HG03108 (cell line): Measurements from ENCODE around the gene PTPN14.

Source experiments
- ATAC-seq: cut with Tn5 transposase; IDR thresholded peaks from one replicate; pipeline ENCODE4 v1.9.1; 2021; ENCODE audit warnings: moderate library complexity; ENCODE audit not compliant: unreplicated experiment

The PTPN14 gene

GRCh38 chr1:214458541-214458940 is 92.9 kb downstream of the PTPN14 start:
- no peak for ATAC-seq

DNA sequence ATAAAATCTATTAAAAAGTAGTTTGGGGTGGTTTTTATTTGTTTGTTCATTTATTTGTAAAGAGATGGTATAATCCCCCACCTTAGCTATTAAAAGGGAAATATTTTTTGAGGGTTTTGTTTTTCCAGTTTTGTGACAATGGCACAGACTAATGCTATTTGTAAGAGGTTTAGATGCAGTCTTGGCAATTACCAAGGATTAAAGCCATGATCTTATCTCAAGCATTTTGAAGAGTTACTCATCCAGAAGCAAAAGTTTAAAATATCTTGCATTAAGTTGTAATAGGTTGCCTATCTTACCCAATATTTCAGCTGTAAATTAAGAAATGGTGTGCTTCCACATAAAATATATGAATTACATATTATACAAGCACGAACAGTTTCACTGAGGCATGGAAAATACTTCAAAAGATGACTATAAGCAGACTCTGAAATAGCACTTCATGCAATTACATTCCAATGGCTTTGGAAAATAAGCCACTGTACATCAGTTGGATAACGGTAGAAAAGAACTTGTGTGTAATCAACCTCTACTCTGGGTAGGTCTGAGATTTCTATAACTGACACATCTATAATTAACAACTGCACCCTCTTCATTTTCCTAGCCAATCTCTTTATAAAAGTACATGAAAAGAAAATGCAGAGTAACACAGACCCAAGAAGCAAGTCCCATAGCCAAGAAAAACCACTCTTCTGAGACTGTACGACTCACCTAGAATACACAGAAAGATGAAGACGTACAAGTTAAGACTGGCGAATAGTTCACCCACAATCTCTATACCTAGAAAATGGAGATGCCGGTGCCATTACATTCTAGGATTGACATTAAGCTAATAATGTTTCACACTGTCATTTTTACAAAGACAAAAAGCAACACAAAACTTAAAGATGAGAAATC is 95.2 kb downstream of the PTPN14 start:
- no peak for ATAC-seq

DNA sequence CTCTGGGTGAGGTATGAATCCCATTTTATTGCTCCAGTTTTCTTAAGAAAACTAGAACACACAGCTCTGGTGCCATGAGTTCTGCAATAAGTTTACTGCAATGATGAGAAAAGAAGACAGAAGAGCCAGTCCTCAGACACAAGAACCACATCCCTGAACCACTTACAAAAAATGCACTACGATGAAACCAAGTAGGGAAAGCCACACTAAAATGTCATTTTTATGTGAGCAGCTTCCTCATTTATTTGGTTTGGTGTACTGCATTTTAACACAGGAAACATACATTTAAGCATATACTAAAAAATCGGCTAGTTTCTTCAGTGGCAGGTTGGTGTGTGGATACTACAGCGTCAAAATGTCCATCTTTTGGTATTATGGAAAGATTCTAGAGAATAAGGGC is 95.9 kb downstream of the PTPN14 start:
- no peak for ATAC-seq

DNA sequence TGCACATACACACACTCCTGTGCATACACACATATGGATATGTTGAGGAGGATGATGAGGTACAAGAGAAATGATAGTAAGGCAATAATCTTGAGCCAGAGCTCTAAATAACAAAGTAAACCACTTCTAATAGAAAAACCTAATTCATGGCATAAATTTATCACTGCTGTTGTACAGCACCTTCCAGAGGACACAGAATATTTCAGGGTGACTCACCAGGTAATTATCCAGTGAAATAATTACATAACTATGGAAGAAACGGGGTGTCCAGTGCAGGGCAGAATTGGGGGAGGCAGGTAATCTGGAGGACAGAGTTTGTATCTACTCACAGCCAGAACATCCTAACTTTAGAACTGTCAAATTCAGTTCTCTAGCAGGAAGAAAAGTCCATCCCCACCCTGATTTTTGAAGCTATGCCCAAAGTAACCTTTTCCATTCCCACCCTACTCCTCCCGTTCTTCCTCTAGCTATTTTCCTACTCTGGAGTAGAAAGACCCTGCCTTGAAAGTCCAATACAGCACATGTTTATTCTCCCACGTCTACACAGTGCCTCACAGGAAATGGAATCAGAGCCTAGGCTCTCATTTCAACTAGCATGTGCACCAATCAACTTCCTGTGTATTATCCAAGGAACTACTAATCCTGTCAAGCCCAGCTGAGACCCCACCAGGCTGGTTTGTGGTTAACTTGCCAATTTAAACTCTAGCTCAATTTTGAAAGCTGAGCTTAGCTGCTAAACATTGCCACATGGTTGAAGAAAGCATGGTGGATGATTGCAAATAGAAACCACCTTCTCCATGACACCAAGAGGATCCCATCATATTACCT is 96.6 kb downstream of the PTPN14 start:
- ATAC-seq, result no peak

DNA sequence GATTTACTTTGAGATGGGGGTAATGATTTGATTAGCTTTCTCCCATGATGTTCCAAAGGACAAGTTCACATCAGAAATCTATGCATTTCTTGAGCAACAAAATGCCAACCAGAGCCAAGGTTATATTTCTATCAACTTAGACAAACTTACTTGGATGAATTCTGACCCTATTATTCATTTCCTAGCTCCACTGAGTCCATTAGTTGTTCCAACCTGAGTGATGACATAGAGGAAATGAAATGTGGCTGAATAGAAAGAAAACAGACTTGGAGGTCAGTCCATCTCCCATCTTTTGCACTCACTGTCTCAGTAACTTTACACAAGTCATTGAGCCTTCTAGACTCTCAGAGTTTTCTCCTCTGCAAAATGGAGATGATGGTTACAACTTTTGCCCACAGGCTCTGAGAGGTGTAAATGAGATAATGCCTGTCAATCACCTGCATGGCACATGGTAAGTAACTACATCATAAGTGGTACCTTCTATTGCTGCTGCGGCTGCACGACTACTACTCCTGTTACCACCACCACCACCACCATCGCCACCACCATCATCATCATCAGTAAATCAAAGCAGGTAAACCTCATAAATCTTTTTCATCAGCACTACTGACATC is 98.2 kb downstream of the PTPN14 start:
- no peak for ATAC-seq

DNA sequence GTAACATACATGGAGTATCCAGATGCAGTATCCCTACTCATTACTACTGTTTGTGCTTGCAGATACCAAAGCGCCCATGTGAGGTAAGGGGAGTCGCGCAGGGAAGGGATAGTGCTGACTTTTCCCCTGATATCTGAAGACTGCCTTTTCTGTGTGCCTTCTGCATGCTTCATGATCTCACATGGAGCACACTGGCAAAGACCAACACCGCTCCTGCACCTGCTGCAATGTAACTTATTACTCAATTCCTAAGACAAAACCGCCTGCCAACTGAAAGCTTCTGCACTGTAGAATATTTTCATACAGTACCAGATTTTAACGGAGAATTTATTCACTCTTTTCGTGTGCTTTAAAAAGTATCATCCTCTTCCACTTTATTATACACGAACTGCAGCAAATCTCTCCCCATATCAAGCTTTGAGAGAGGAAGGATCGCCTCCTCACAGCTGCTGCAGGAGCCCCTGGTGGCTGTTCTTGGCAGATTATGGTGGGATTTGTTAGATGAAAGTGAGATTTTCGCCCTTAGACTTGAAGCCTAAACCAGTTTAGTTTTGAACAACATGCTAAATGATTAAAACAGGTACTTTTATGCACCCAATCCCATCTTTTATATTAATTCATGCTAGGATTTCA is 99.1 kb downstream of the PTPN14 start:
- ATAC-seq, result no peak

- no peak for ATAC-seq
Observed at GRCh38 chr1:214451596-214451995, 99.8 kb downstream of the PTPN14 start.

GRCh38 chr1:214449371-214449770 is 102.0 kb downstream of the PTPN14 start:
- no peak for ATAC-seq

GRCh38 chr1:214448536-214448935 is 102.9 kb downstream of the PTPN14 start:
- no peak for ATAC-seq

- no peak for ATAC-seq
Observed at GRCh38 chr1:214447557-214447871, 103.9 kb downstream of the PTPN14 start.

GRCh38 chr1:214446772-214447556 is 104.4 kb downstream of the PTPN14 start:
- ATAC-seq, result no peak

GRCh38 chr1:214445831-214446614 is 105.4 kb downstream of the PTPN14 start:
- no peak for ATAC-seq

GRCh38 chr1:214445199-214445598 is 106.2 kb downstream of the PTPN14 start:
- no peak for ATAC-seq

DNA sequence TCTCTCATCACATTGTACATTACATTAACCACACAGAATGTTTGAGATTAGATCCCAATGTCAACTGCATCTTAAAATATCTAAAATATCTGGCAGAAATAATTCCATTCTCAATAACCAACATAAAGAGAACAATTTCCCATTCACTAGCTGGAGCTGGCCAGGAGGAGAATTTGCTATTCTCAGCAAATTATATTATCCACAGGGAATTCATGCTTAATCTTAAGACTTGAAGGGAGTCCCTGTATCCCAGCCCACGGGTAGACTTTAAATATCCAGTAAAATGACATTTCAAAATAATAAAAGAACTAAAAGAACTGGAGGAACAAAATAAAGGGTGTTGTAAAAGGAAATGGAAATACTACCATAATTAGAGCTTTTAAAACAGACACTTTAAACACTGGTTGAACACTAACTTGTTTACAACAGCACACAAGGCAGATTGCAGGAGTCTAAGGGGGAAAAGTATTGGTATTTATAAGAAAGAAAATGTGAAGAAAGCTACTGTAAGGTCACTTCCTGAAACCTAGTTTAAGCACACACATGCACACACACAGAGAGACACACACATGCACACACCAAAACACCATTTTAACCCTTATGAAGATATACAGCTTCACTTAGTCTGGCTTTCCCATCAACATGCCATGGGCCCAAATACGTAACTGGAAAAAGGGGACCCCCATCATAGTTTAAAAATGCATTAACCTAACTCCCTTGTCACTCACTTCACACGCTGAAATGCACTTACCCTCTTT is 107.0 kb downstream of the PTPN14 start:
- no peak for ATAC-seq

GRCh38 chr1:214441119-214441518 is 110.3 kb downstream of the PTPN14 start:
- ATAC-seq, result no peak

- no peak for ATAC-seq
Observed at GRCh38 chr1:214440219-214440965, 111.0 kb downstream of the PTPN14 start.

DNA sequence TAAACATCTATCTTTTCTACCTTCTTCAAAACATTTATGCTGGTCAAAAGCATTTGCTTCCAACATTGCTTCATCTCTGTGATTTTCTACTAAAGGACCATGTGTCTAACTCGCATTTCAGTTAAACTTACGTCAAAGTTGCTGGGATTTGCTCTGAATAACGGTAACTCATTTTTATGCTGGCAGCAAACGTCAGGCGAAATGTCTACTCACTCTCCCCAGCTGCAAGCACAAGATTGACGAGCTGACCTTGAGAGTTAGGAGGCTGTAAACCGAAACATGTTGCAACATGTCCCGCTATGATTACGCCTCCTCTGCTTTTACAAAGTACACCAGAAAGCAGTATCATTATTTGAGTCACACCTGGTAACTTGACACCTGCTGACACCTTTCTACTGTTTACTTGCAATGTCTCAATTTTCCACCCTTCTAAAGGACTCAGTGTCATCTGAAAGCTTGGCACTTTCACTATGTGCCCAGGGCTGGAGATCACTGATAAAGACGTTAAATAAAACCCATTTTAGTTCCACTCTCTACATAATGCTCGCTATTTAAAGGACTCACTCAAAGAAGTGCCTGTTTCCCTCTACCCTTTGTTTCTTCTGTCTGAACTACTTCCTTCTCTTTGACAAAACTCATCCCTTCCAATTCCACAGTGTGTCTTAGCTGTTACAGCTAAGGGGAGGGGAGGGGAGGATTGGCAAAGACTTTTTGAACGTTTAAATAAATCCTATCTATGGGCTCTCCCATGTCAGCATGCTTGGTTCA is 111.9 kb downstream of the PTPN14 start:
- ATAC-seq, result peak; percentile 68

GRCh38 chr1:214438530-214438929 is 112.9 kb downstream of the PTPN14 start:
- no peak for ATAC-seq
